ENCODE results near the gene TGM2.

DNA sequence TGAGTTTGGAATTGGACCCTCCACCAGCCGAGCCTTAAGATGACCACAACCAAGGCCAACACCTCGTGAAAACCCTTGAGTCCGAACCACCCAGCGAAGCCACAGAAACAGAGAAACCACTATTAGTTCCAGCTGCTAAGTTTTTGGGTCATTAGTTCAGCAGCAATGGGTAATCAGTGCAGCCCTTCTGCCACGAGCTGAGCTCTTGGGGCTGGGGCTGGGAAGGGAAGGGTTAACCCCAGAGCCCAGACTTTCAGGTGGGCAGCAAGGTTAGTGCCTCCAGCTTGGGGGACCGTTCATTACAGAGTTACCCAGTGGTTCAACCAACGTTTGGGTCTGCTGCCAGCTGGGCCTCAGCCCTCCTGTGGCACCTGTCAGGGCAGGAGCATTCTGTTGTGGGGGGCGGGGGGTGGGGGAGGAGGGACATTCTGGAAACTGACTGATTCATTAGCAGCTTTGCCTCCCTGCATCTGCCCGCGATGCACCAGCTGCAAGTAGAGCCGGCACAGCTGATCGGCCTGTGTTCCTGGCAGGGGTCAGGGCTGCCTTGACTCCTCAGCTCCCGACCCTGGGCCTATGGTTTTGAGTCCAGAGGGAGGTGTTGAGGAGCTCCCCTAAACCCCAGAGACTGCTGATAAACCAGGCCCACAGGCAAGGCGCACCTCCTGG is 52.7 kb downstream of the TGM2 start:
- TF ChIP-seq, protein P1, sequence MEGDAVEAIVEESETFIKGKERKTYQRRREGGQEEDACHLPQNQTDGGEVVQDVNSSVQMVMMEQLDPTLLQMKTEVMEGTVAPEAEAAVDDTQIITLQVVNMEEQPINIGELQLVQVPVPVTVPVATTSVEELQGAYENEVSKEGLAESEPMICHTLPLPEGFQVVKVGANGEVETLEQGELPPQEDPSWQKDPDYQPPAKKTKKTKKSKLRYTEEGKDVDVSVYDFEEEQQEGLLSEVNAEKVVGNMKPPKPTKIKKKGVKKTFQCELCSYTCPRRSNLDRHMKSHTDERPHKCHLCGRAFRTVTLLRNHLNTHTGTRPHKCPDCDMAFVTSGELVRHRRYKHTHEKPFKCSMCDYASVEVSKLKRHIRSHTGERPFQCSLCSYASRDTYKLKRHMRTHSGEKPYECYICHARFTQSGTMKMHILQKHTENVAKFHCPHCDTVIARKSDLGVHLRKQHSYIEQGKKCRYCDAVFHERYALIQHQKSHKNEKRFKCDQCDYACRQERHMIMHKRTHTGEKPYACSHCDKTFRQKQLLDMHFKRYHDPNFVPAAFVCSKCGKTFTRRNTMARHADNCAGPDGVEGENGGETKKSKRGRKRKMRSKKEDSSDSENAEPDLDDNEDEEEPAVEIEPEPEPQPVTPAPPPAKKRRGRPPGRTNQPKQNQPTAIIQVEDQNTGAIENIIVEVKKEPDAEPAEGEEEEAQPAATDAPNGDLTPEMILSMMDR (IDR thresholded peaks at IDR 0.05) = no peak
- TF ChIP-seq POLR2AphosphoS5 (IDR thresholded peaks at IDR 0.05) = no peak
